ENCODE results near the gene MDN1. TPM values are rescaled to one million over a fixed set of nuclear protein-coding genes. Genes with fewer than 3 reads are reported as not detected.

MDN1 gene
- total RNA-seq, 1 donor, result 21.4 TPM

DNA sequence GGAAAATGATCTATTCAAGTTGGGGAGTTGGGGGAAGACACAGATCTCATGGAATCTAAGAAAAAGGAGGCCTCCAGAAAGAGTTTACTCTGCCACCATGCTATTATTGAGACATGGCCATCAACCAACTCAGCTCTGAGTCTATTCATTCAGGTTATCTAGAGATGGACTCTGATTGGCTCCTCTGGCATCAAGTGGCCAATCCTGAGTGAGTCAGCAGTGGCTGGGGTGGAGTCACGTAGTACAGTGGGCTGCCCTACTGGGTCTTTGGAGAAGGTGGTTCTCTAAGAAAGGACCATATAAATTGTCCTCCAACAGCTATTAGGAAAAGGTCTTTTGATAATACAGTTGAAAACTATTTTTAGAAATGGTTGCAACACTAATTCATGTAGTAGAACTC, 223.1 kb downstream of the MDN1 start:
- no peaks in the 10 kb centered on the region for H3K4me1 ChIP-seq (ENCODE audit: insufficient read depth, low read length)
- H2AFZ ChIP-seq (ENCODE audit: low read length), result no peak overlapping the region
- no peaks in the 10 kb centered on the region for H3K27me3 ChIP-seq (ENCODE audit: insufficient read depth, low read length)
- DNase-seq (ENCODE audit: insufficient read length, low spot score, missing footprints), result no peak
- no peaks in the 10 kb centered on the region for H3K36me3 ChIP-seq (ENCODE audit: insufficient read depth, low read length)
- H3K4me3 ChIP-seq (ENCODE audit: insufficient read depth, low read length), result no peak overlapping the region
- no peak overlapping the region for H3K4me2 ChIP-seq (ENCODE audit: insufficient read depth, low read length)
- H3K9me3 ChIP-seq (ENCODE audit: low read depth, low read length), result no peaks in the 10 kb centered on the region
- TF ChIP-seq, protein P1, sequence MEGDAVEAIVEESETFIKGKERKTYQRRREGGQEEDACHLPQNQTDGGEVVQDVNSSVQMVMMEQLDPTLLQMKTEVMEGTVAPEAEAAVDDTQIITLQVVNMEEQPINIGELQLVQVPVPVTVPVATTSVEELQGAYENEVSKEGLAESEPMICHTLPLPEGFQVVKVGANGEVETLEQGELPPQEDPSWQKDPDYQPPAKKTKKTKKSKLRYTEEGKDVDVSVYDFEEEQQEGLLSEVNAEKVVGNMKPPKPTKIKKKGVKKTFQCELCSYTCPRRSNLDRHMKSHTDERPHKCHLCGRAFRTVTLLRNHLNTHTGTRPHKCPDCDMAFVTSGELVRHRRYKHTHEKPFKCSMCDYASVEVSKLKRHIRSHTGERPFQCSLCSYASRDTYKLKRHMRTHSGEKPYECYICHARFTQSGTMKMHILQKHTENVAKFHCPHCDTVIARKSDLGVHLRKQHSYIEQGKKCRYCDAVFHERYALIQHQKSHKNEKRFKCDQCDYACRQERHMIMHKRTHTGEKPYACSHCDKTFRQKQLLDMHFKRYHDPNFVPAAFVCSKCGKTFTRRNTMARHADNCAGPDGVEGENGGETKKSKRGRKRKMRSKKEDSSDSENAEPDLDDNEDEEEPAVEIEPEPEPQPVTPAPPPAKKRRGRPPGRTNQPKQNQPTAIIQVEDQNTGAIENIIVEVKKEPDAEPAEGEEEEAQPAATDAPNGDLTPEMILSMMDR (IDR thresholded peaks at IDR 0.05; ENCODE audit: extremely low read depth, low read depth, low read length), result no peak
- H4K20me1 ChIP-seq (ENCODE audit: insufficient read depth, low read length), result no peaks in the 10 kb centered on the region
- H3K27ac ChIP-seq (ENCODE audit: low read depth, low read length), result no peak overlapping the region
- no peaks in the 10 kb centered on the region for H3K79me2 ChIP-seq (ENCODE audit: insufficient read depth, low read length)

DNA sequence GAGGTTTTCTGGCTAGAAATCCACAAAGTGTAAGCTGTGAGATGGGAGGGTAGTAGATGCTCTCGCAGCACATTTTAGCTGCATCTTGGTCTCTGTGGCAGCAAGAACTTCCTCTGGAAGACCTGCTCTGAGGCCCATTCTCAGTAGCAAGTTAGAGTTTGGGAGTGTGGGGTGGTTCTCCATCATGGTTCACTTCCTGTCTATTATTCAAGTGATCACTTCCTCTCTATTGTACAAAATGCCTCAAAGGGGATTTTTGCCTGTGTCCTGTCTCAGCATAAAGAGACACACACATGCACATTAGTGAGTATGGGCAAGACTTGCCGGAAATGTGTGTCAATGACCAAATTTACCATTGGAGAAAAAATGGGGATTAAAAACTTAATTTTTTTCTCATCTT, 223.5 kb downstream of the MDN1 start:
- TF ChIP-seq, protein P1 (IDR thresholded peaks at IDR 0.05; ENCODE audit: extremely low read depth, low read depth, low read length), result no peak
- Histone ChIP-seq H2AFZ (ENCODE audit: low read length) (no peak overlapping the region), H3K9me3 (ENCODE audit: low read depth, low read length) (no peaks in the 10 kb centered on the region), H3K36me3 (ENCODE audit: insufficient read depth, low read length) (no peaks in the 10 kb centered on the region), H3K79me2 (ENCODE audit: insufficient read depth, low read length) (no peaks in the 10 kb centered on the region), H3K27me3 (ENCODE audit: insufficient read depth, low read length) (no peaks in the 10 kb centered on the region), H3K4me3 (ENCODE audit: insufficient read depth, low read length) (no peak overlapping the region), H4K20me1 (ENCODE audit: insufficient read depth, low read length) (no peaks in the 10 kb centered on the region), H3K4me2 (ENCODE audit: insufficient read depth, low read length) (no peak overlapping the region), H3K27ac (ENCODE audit: low read depth, low read length) (no peak overlapping the region), H3K4me1 (ENCODE audit: insufficient read depth, low read length) (no peaks in the 10 kb centered on the region)
- no peak for DNase-seq (ENCODE audit: insufficient read length, low spot score, missing footprints)

Small RNA genes lying within 50 kb of the gene (small RNA-seq; reads per million reads assigned to genes)
- gene DNAJC19P6 (not detected), gene RF00019 (not detected)

Other genes starting within 250 kb of the MDN1 start
- gene LYRM2, start 181.0 kb downstream of the MDN1 start, total RNA-seq, result 24.6 and 28.0 TPM in 2 replicates
- 13.0 and 14.4 TPM in 2 replicates for gene CASP8AP2, start 10.1 kb upstream of the MDN1 start, total RNA-seq
- not detected in 2 replicates for gene GJA10, start 74.7 kb upstream of the MDN1 start, total RNA-seq

Data from osteoblast (primary cell).